Measurements from ENCODE around the gene MAST4.

Gene MAST4

DNA sequence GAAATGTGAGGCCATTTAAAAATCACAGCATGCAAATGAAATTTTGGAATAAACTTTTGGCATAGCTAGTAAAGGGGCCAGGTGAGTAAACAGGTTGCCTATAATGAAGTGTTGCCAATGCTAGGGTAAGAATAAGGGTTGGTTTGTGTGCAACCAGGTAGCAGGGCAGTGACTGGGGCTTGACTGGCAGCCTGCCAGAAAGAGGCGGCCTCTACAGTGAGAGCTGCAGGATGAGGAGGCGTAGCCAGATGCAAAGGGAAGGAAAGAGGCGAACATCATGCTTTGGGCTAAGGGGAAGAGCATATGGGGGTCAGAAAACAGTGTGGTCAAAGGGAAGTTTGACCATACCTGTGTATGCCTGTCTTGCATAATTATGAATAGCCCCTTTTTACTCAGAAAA, 70.6 kb downstream of the MAST4 start:
- Histone ChIP-seq H3K4me1 (peaks cover 7% of the 10 kb centered on the region; the same call in 1 of the 2 replicates), H3K27me3 (no peaks in the 10 kb centered on the region), H3K36me3 (no peaks in the 10 kb centered on the region), H3K4me3 (ENCODE audit: low read depth, low read length) (no peak overlapping the region), H3K9me3 (no peaks in the 10 kb centered on the region)
- DNase-seq: peak; percentile 81
- TF ChIP-seq CTCF (IDR thresholded peaks at IDR 0.05; ENCODE audit: low read depth, low read length): no peak

DNA sequence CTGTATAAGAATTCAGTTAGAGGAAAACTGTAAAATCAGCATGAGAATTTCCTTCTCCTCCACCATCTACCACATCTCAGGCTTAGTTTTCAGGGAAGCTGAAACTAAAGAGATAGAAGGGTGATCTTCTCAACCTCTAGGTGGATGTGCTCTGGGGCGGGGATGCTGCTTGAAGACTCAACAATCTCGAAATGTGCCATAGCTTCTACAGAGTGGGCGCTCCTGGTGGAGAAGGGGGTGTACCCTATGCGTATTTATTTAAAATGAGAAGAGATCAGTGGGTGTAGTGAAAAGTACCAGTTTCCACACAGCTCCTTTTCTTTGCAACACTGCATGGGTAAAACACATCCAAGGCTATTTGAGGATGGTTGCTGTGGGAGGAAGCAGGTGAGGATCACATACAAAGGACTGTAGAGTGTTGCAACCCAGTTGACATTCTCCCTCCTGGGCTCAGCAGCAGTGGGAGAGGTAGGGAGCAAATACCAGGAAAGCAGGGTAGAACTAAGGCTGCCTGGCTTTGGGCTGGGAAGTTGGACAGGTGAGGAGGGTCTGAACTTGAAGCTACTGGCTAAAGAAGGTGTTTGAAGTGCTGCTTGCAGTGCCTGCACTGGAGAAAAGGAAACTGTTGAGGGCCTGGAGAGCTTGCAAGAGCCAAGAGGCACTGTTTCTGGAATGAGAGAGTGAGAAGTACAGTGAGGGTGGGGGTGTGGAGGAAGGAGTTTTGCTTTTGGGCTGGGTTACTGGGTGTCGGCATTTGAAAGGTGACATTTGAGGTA, 73.1 kb downstream of the MAST4 start:
- Histone ChIP-seq H3K9me3 (no peaks in the 10 kb centered on the region), H3K4me3 (ENCODE audit: low read depth, low read length) (no peak overlapping the region), H3K27me3 (no peaks in the 10 kb centered on the region), H3K36me3 (no peaks in the 10 kb centered on the region), H3K4me1 (peaks cover 7% of the 10 kb centered on the region; the same call in 1 of the 2 replicates)
- no peak for DNase-seq
- no peak for TF ChIP-seq CTCF (IDR thresholded peaks at IDR 0.05; ENCODE audit: low read depth, low read length)

GRCh38 chr5:66669862-66670195, 73.6 kb downstream of the MAST4 start:
- Histone ChIP-seq H3K27me3 (no peaks in the 10 kb centered on the region), H3K4me3 (ENCODE audit: low read depth, low read length) (no peak overlapping the region)

GRCh38 chr5:66671305-66671704, 75.1 kb downstream of the MAST4 start:
- no peaks in the 10 kb centered on the region for H3K36me3 ChIP-seq
- TF ChIP-seq CTCF (IDR thresholded peaks at IDR 0.05; ENCODE audit: low read depth, low read length): no peak
- peaks cover 6% of the 10 kb centered on the region; the same call in 1 of the 2 replicates for H3K4me1 ChIP-seq
- DNase-seq: no peak
- no peaks in the 10 kb centered on the region for H3K9me3 ChIP-seq
- no peaks in the 10 kb centered on the region for H3K27me3 ChIP-seq
- H3K4me3 ChIP-seq (ENCODE audit: low read depth, low read length): no peak overlapping the region

More at GRCh38 chr5:66669862-66670195, 73.6 kb downstream of the MAST4 start:
- no peaks in the 10 kb centered on the region for H3K36me3 ChIP-seq
- DNase-seq: no peak
- peaks cover 7% of the 10 kb centered on the region; the same call in 1 of the 2 replicates for H3K4me1 ChIP-seq
- TF ChIP-seq CTCF (IDR thresholded peaks at IDR 0.05; ENCODE audit: low read depth, low read length): no peak
- no peaks in the 10 kb centered on the region for H3K9me3 ChIP-seq

- Histone ChIP-seq H3K9me3 (no peaks in the 10 kb centered on the region), H3K4me3 (ENCODE audit: low read depth, low read length) (no peak overlapping the region), H3K36me3 (no peaks in the 10 kb centered on the region), H3K27me3 (no peaks in the 10 kb centered on the region), H3K4me1 (no peaks in the 10 kb centered on the region)
- DNase-seq: no peak
- no peak for TF ChIP-seq CTCF (IDR thresholded peaks at IDR 0.05; ENCODE audit: low read depth, low read length)
Observed at GRCh38 chr5:66674802-66675201, 78.6 kb downstream of the MAST4 start.

DNA sequence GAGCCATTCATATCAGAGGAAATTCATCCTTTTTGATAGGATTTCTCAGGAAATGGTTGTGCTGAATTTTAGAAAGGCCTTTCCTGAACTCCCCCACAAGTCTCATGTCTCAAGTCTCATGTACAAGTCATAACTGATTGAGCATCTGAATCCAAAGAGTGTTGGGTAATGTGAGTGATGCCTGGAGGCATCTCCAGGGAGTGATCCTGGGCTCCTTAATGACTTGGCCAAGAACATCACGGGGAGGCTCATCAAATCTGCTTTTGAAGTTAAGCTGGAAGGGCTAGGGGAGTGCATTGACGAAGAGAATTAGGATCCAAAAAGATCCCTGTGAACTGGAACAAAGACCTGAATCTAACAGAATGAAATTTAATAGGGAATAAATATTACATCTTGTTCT, 79.2 kb downstream of the MAST4 start:
- H3K4me3 ChIP-seq (ENCODE audit: low read depth, low read length): no peak overlapping the region
- no peak for DNase-seq
- no peaks in the 10 kb centered on the region for H3K27me3 ChIP-seq
- no peak for TF ChIP-seq CTCF (IDR thresholded peaks at IDR 0.05; ENCODE audit: low read depth, low read length)
- no peaks in the 10 kb centered on the region for H3K9me3 ChIP-seq
- no peaks in the 10 kb centered on the region for H3K4me1 ChIP-seq
- H3K36me3 ChIP-seq: no peaks in the 10 kb centered on the region

All from BE2C (cell line).